Endometrial microvascular endothelial cells (primary cell): Measurements from ENCODE around the gene WDR62. TPM values are rescaled to one million over a fixed set of nuclear protein-coding genes. Genes with fewer than 3 reads are reported as not detected.

ENCODE experiments used
- in situ Hi-C: cut with HindIII; loops from 2 replicates; pipeline ENCODE4 v1.10.0; 2017; ENCODE audit warnings: low sequenced_read_pairs, low pct_unique_long_range_greater_than_20kb; ENCODE audit errors: inconsistent ontology term
- total RNA-seq: library from RNA; depleted of rRNA; stranded (reverse); fragments of >200 nt; gene quantifications from one replicate; pipeline ENCODE4 v1.2.3, GENCODE V29; 2015; ENCODE audit errors: inconsistent ontology term

Gene WDR62
- total RNA-seq, 1 donor from 2014 or later = 11.5 TPM

GRCh38 chr19:36101550-36102327 is 47.0 kb downstream of the WDR62 start:
- in situ Hi-C loops = no loop called here

GRCh38 chr19:36103040-36103626 is 48.4 kb downstream of the WDR62 start:
- in situ Hi-C loops = no loop called here

GRCh38 chr19:36103842-36104552 is 49.3 kb downstream of the WDR62 start:
- in situ Hi-C loops = no loop called here

GRCh38 chr19:36106441-36106840 is 51.7 kb downstream of the WDR62 start:
- in situ Hi-C loops = no loop called here

- in situ Hi-C loops = no loop called here
These were observed 52.3 kb downstream of the WDR62 start for GRCh38 chr19:36106991-36107390.

GRCh38 chr19:36108684-36109083 is 54.0 kb downstream of the WDR62 start:
- in situ Hi-C loops = no loop called here

- in situ Hi-C loops = no loop called here
These were observed 55.9 kb downstream of the WDR62 start, which contains the start of gene OVOL3 for GRCh38 chr19:36110487-36111199. Gene OVOL3 (plus strand): TSS chr19:36111143. CDS start chr19:36111203, 60 bp downstream.

- in situ Hi-C loops = no loop called here
These were observed 56.5 kb downstream of the WDR62 start for GRCh38 chr19:36111200-36111539.

GRCh38 chr19:36112678-36113077 is 58.0 kb downstream of the WDR62 start:
- in situ Hi-C loops = no loop called here

GRCh38 chr19:36113425-36113824 is 58.7 kb downstream of the WDR62 start:
- in situ Hi-C loops = no loop called here

GRCh38 chr19:36113894-36114720 is 59.4 kb downstream of the WDR62 start:
- in situ Hi-C loops = no loop called here

- in situ Hi-C loops = no loop called here
These were observed 60.2 kb downstream of the WDR62 start, which contains the start of gene POLR2I for GRCh38 chr19:36114721-36115452. Gene POLR2I (minus strand): TSS chr19:36114875. CDS start chr19:36114856, 19 bp downstream.

- in situ Hi-C loops = no loop called here
These were observed 61.0 kb downstream of the WDR62 start, which contains the start of gene TBCB for GRCh38 chr19:36115453-36116343. Gene TBCB (plus strand): TSS chr19:36115468. CDS start chr19:36115561, 93 bp downstream.

GRCh38 chr19:36116344-36116637 is 61.6 kb downstream of the WDR62 start:
- in situ Hi-C loops = no loop called here

- in situ Hi-C loops = no loop called here
These were observed 65.6 kb downstream of the WDR62 start for GRCh38 chr19:36120092-36120983.

- in situ Hi-C loops = no loop called here
These were observed 66.3 kb downstream of the WDR62 start for GRCh38 chr19:36120984-36121358.
